Esophagus squamous epithelium (tissue), 4 donors: ENCODE measurements around the gene HK2.

ENCODE experiments used
- POLR2A ChIP-seq, 4 donors: fragments of 450-650 bp; IDR thresholded peaks; one replicate each; pipeline ENCODE4 v1.6.1; 2017; ENCODE audit warnings: antibody characterized with exemption in 4 of 4, mild to moderate bottlenecking in 4 of 4, moderate library complexity in 3 of 4
- TF ChIP-seq, protein P1 (sequence below), 6 experiments: fragments of 450-650 bp in 4 of 6; fragments of 200-600 bp in 2 of 6; sonication (generic) in 2 of 6; IDR thresholded peaks; one replicate each; pipeline ENCODE4 v1.5.1; 2016 to 2019; ENCODE audit warnings: antibody characterized with exemption in 6 of 6, mild to moderate bottlenecking in 4 of 6, moderate library complexity in 4 of 6

DNA sequence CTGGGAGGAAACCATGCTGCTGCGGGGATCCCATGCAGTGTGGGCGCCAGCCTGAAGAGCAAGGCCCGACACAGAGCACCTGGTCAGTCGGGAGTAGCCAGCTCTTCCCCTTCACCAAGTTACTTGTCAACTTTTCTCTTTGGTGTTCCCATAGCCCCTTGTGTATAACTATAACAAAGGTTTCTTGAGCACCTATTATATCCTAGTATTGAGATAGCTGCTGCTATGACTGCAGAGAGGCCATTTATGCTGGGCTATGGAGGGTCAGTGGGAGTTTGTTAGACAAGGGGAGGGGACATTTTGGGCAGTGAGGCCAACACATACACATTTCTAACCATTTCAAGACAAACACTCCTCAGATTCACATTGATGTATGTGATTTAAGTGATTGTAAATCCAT, 10.8 kb downstream of the HK2 start:
- TF ChIP-seq, protein P1, sequence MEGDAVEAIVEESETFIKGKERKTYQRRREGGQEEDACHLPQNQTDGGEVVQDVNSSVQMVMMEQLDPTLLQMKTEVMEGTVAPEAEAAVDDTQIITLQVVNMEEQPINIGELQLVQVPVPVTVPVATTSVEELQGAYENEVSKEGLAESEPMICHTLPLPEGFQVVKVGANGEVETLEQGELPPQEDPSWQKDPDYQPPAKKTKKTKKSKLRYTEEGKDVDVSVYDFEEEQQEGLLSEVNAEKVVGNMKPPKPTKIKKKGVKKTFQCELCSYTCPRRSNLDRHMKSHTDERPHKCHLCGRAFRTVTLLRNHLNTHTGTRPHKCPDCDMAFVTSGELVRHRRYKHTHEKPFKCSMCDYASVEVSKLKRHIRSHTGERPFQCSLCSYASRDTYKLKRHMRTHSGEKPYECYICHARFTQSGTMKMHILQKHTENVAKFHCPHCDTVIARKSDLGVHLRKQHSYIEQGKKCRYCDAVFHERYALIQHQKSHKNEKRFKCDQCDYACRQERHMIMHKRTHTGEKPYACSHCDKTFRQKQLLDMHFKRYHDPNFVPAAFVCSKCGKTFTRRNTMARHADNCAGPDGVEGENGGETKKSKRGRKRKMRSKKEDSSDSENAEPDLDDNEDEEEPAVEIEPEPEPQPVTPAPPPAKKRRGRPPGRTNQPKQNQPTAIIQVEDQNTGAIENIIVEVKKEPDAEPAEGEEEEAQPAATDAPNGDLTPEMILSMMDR (IDR thresholded peaks at IDR 0.05) = no peak
- no peak for TF ChIP-seq POLR2A (IDR thresholded peaks at IDR 0.05)
